ENCODE data around the gene SPTLC2.
A peak's percentile ranks its signal among the peaks of the same experiment; 100 is the strongest.

Gene SPTLC2

GRCh38 chr14:77489041-77489440 is 127.4 kb downstream of the SPTLC2 start:
- H3K36me3 ChIP-seq (replicated peaks in 1 of 2; ENCODE audit: control insufficient read depth in 2 of 2, insufficient read depth in 2 of 2, low read length in 2 of 2) = no peaks in the 10 kb centered on the region
- no peak for DNase-seq (ENCODE audit: low spot score)
- H3K9ac ChIP-seq (ENCODE audit: low read depth, low read length, poor library complexity) = peak overlapping the region; percentile 47
- no peak overlapping the region for H2BK5ac ChIP-seq (ENCODE audit: low read length)
- H3K18ac ChIP-seq (ENCODE audit: low read length) = no peak overlapping the region
- no peak overlapping the region for H3K4me3 ChIP-seq (ENCODE audit: low read length in 2 of 2)
- whole genome bisulfite sequencing, 2 donors (ENCODE audit: extremely low coverage in 2 of 2, insufficient read length in 2 of 2, insufficient replicate concordance in 1 of 2) = no CpG with 5 or more reads among the region's 6 CpGs
- H4K8ac ChIP-seq (ENCODE audit: low read depth, low read length) = no peak overlapping the region
- H3K23ac ChIP-seq (ENCODE audit: low read depth, low read length, poor library complexity) = no peak overlapping the region
- H2AFZ ChIP-seq (ENCODE audit: low read length) = peak overlapping the region; percentile 17
- H4K91ac ChIP-seq (ENCODE audit: low read depth, low read length, poor library complexity) = peak overlapping the region; percentile 83
- H3K9me3 ChIP-seq (replicated peaks in 1 of 2; ENCODE audit: control insufficient read depth in 2 of 2, insufficient read depth in 1 of 2, low read depth in 1 of 2, low read length in 2 of 2) = no peaks in the 10 kb centered on the region
- H2AK5ac ChIP-seq (ENCODE audit: low read depth, low read length) = no peak overlapping the region
- H3K79me1 ChIP-seq (ENCODE audit: low read depth, low read length) = peaks cover 2% of the 10 kb centered on the region
- H3K4ac ChIP-seq (ENCODE audit: low read length) = no peak overlapping the region
- H3K4me1 ChIP-seq (ENCODE audit: control insufficient read depth in 2 of 2, insufficient read depth in 1 of 2, low read depth in 1 of 2, low read length in 2 of 2) = no peaks in the 10 kb centered on the region
- H2BK15ac ChIP-seq (ENCODE audit: low read length) = no peak overlapping the region
- H3K27ac ChIP-seq (replicated peaks; ENCODE audit: low read length) = no peak overlapping the region
- H2BK120ac ChIP-seq (ENCODE audit: low read depth, low read length) = no peak overlapping the region
- no peak overlapping the region for H3K4me2 ChIP-seq (ENCODE audit: insufficient read depth, low read length, poor library complexity, severe bottlenecking)
- H2BK12ac ChIP-seq (ENCODE audit: low read length) = no peak overlapping the region
- H3K27me3 ChIP-seq (ENCODE audit: control insufficient read depth in 3 of 3, insufficient read depth in 3 of 3, low read depth in 1 of 3, low read length in 3 of 3) = peaks cover 0 to 21% (median 0%) of the 10 kb centered on the region in 3 experiments
- H3K14ac ChIP-seq (ENCODE audit: low read length) = no peak overlapping the region

- Histone ChIP-seq H3K14ac (ENCODE audit: low read length) (no peak overlapping the region), H2AFZ (ENCODE audit: low read length) (no peak overlapping the region), H3K36me3 (replicated peaks in 1 of 2; ENCODE audit: control insufficient read depth in 2 of 2, insufficient read depth in 2 of 2, low read length in 2 of 2) (no peaks in the 10 kb centered on the region), H3K9me3 (replicated peaks in 1 of 2; ENCODE audit: control insufficient read depth in 2 of 2, insufficient read depth in 1 of 2, low read depth in 1 of 2, low read length in 2 of 2) (no peaks in the 10 kb centered on the region), H3K79me1 (ENCODE audit: low read depth, low read length) (peaks cover 2% of the 10 kb centered on the region), H3K4me1 (ENCODE audit: control insufficient read depth in 2 of 2, insufficient read depth in 1 of 2, low read depth in 1 of 2, low read length in 2 of 2) (no peaks in the 10 kb centered on the region), H3K23ac (ENCODE audit: low read depth, low read length, poor library complexity) (no peak overlapping the region), H2BK120ac (ENCODE audit: low read depth, low read length) (no peak overlapping the region), H3K27me3 (ENCODE audit: control insufficient read depth in 3 of 3, insufficient read depth in 3 of 3, low read depth in 1 of 3, low read length in 3 of 3) (peaks cover 0 to 21% (median 0%) of the 10 kb centered on the region in 3 experiments), H3K27ac (replicated peaks; ENCODE audit: low read length) (no peak overlapping the region), H3K4ac (ENCODE audit: low read length) (no peak overlapping the region), H2BK5ac (ENCODE audit: low read length) (no peak overlapping the region), H3K4me3 (ENCODE audit: low read length in 2 of 2) (no peak overlapping the region), H2AK5ac (ENCODE audit: low read depth, low read length) (no peak overlapping the region), H4K91ac (ENCODE audit: low read depth, low read length, poor library complexity) (no peak overlapping the region), H2BK12ac (ENCODE audit: low read length) (no peak overlapping the region), H2BK15ac (ENCODE audit: low read length) (no peak overlapping the region), H3K4me2 (ENCODE audit: insufficient read depth, low read length, poor library complexity, severe bottlenecking) (no peak overlapping the region), H3K18ac (ENCODE audit: low read length) (no peak overlapping the region), H4K8ac (ENCODE audit: low read depth, low read length) (no peak overlapping the region), H3K9ac (ENCODE audit: low read depth, low read length, poor library complexity) (no peak overlapping the region)
- DNase-seq (ENCODE audit: low spot score) = no peak
- WGBS, 2 donors (ENCODE audit: extremely low coverage in 2 of 2, insufficient read length in 2 of 2, insufficient replicate concordance in 1 of 2) = no CpG with 5 or more reads among the region's 7 CpGs
Observed at GRCh38 chr14:77488558-77488957, 127.9 kb downstream of the SPTLC2 start.

DNA sequence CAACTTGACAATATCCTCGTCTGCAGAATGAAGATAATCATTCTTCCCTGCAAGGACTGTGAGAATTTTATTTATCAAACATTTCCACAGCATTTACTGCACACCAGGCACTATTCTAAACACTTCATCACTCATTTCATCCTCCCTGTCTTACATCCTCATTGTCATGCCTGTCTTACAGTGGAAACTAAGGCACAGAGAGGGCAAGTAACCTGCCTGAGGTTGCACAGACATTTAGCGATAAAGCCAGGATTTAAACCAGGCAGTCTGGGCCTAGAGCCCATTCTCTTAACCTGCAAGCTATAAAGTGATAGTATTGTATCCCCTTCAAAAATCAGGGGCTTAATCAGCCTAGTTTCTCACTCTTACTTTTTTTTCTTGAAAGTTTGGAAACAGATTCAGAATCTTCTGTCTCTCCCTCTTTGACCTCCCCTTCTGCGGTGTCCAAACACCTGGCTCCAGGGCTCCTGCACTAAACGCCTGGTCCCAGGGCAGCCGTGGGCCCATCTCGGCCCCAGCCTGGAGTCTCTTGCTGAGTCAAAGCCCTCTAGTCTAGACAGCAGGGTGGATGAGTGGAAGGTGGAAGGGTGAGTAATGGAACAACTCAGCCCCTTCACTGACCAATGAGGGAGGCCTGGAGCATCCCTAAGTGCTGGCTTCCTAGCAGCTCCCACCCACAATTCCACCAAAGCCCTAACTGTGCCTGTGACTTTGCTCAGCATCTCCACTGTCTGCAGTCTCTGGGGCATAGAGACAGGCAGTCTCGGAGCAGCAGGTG is 130.3 kb downstream of the SPTLC2 start:
- no peak overlapping the region for H2BK12ac ChIP-seq (ENCODE audit: low read length)
- no CpG with 5 or more reads among the region's 7 CpGs for WGBS, 2 donors (ENCODE audit: extremely low coverage in 2 of 2, insufficient read length in 2 of 2, insufficient replicate concordance in 1 of 2)
- H3K18ac ChIP-seq (ENCODE audit: low read length) = peak overlapping the region; percentile 57
- no peak overlapping the region for H3K4me2 ChIP-seq (ENCODE audit: insufficient read depth, low read length, poor library complexity, severe bottlenecking)
- no peak overlapping the region for H3K4ac ChIP-seq (ENCODE audit: low read length)
- no peak overlapping the region for H4K91ac ChIP-seq (ENCODE audit: low read depth, low read length, poor library complexity)
- H2BK120ac ChIP-seq (ENCODE audit: low read depth, low read length) = no peak overlapping the region
- no peak overlapping the region for H3K4me3 ChIP-seq (ENCODE audit: low read length in 2 of 2)
- H4K8ac ChIP-seq (ENCODE audit: low read depth, low read length) = no peak overlapping the region
- no peak overlapping the region for H3K27ac ChIP-seq (replicated peaks; ENCODE audit: low read length)
- no peak overlapping the region for H3K23ac ChIP-seq (ENCODE audit: low read depth, low read length, poor library complexity)
- no peak for DNase-seq (ENCODE audit: low spot score)
- H3K9me3 ChIP-seq (replicated peaks in 1 of 2; ENCODE audit: control insufficient read depth in 2 of 2, insufficient read depth in 1 of 2, low read depth in 1 of 2, low read length in 2 of 2) = no peaks in the 10 kb centered on the region
- H2BK5ac ChIP-seq (ENCODE audit: low read length) = no peak overlapping the region
- H3K36me3 ChIP-seq (replicated peaks in 1 of 2; ENCODE audit: control insufficient read depth in 2 of 2, insufficient read depth in 2 of 2, low read length in 2 of 2) = no peaks in the 10 kb centered on the region
- peaks cover 0 to 21% (median 0%) of the 10 kb centered on the region in 3 experiments for H3K27me3 ChIP-seq (ENCODE audit: control insufficient read depth in 3 of 3, insufficient read depth in 3 of 3, low read depth in 1 of 3, low read length in 3 of 3)
- H3K4me1 ChIP-seq (ENCODE audit: control insufficient read depth in 2 of 2, insufficient read depth in 1 of 2, low read depth in 1 of 2, low read length in 2 of 2) = peaks cover 0 to 4% of the 10 kb centered on the region in 2 donors
- H3K9ac ChIP-seq (ENCODE audit: low read depth, low read length, poor library complexity) = no peak overlapping the region
- no peak overlapping the region for H2AFZ ChIP-seq (ENCODE audit: low read length)
- no peak overlapping the region for H2BK15ac ChIP-seq (ENCODE audit: low read length)
- peaks cover 2% of the 10 kb centered on the region for H3K79me1 ChIP-seq (ENCODE audit: low read depth, low read length)
- H2AK5ac ChIP-seq (ENCODE audit: low read depth, low read length) = no peak overlapping the region
- no peak overlapping the region for H3K14ac ChIP-seq (ENCODE audit: low read length)

DNA sequence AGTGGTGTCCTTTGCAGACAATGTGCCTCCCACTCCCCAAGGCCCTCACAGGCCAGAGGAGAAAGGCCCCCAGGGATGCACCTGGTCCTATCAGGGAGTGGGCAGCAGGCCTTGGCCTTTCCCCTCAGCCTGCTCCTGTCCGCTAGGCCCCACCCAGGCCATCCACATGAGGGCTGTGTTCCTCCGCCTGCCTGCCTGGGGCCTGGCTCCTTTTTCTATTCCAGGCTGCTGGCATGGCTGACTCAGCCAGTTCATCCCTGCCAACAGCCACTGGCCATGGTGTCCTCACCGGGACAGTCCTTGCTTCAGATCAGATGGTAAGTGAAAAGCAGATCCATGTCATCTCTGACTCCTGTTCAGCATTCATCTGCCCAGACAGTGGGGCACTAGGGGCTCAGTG is 131.2 kb downstream of the SPTLC2 start:
- Histone ChIP-seq H3K14ac (ENCODE audit: low read length) (peak overlapping the region; percentile 67), H2BK120ac (ENCODE audit: low read depth, low read length) (no peak overlapping the region), H4K91ac (ENCODE audit: low read depth, low read length, poor library complexity) (no peak overlapping the region), H3K79me1 (ENCODE audit: low read depth, low read length) (peaks cover 2% of the 10 kb centered on the region), H3K4me1 (ENCODE audit: control insufficient read depth in 2 of 2, insufficient read depth in 1 of 2, low read depth in 1 of 2, low read length in 2 of 2) (peaks cover 0 to 4% of the 10 kb centered on the region in 2 donors), H3K27ac (replicated peaks; ENCODE audit: low read length) (no peak overlapping the region), H2AFZ (ENCODE audit: low read length) (no peak overlapping the region), H3K23ac (ENCODE audit: low read depth, low read length, poor library complexity) (no peak overlapping the region), H2AK5ac (ENCODE audit: low read depth, low read length) (peak overlapping the region; percentile 13), H3K9ac (ENCODE audit: low read depth, low read length, poor library complexity) (no peak overlapping the region), H3K9me3 (replicated peaks in 1 of 2; ENCODE audit: control insufficient read depth in 2 of 2, insufficient read depth in 1 of 2, low read depth in 1 of 2, low read length in 2 of 2) (no peaks in the 10 kb centered on the region), H2BK12ac (ENCODE audit: low read length) (no peak overlapping the region), H2BK15ac (ENCODE audit: low read length) (no peak overlapping the region), H3K36me3 (replicated peaks in 1 of 2; ENCODE audit: control insufficient read depth in 2 of 2, insufficient read depth in 2 of 2, low read length in 2 of 2) (no peaks in the 10 kb centered on the region), H3K4ac (ENCODE audit: low read length) (no peak overlapping the region), H3K4me3 (ENCODE audit: low read length in 2 of 2) (no peak overlapping the region), H3K27me3 (ENCODE audit: control insufficient read depth in 3 of 3, insufficient read depth in 3 of 3, low read depth in 1 of 3, low read length in 3 of 3) (peaks cover 0 to 21% (median 0%) of the 10 kb centered on the region in 3 experiments), H3K18ac (ENCODE audit: low read length) (no peak overlapping the region), H3K4me2 (ENCODE audit: insufficient read depth, low read length, poor library complexity, severe bottlenecking) (no peak overlapping the region), H2BK5ac (ENCODE audit: low read length) (no peak overlapping the region), H4K8ac (ENCODE audit: low read depth, low read length) (no peak overlapping the region)
- no CpG with 5 or more reads among the region's 3 CpGs for WGBS, 2 donors (ENCODE audit: extremely low coverage in 2 of 2, insufficient read length in 2 of 2, insufficient replicate concordance in 1 of 2)
- DNase-seq (ENCODE audit: low spot score) = no peak

Data from neuronal stem cell (in vitro differentiated cells).